ENCODE data around the gene PHYHIPL. TPM values are rescaled to one million over a fixed set of nuclear protein-coding genes. Genes with fewer than 3 reads are reported as not detected.

PHYHIPL gene
- total and polyA plus RNA-seq, 2 of the 8 experiments (the other 6 are each of a cell fraction or from before 2014, with no cell fraction given): 0.23 to 0.48 TPM

DNA sequence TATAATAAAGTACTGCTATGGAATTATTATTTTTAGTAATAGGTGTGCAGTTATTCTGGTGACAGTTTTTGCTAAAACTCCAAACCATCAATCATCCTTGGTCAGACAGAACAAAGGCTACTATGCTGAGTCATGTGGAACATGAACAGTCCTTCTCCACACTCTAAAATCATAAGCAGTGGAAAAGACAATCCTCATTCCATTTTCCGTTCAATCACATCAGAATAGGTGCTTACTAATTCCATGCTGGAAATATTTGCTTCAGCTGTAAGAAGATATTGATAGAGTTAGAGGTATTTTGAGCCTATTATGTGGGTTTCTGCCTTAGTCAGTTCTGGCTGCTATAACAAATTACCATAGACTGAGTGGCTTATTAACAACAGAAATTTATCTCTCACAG lies 103.0 kb downstream of the PHYHIPL start:
- ChIA-PET CTCF (ENCODE audit: partially characterized antibody) (no interaction called here), POLR2A (ENCODE audit: partially characterized antibody) (no interaction called here)
- Histone ChIP-seq H3K4me2 (ENCODE audit: insufficient read depth in 1 of 2, low read depth in 2 of 2, low read length in 2 of 2) (no peak overlapping the region), H3K23me2 (ENCODE audit: low read depth, low read length) (peaks cover 3% of the 10 kb centered on the region; the same call in 1 of the 2 replicates), H2BK12ac (ENCODE audit: low read depth, low read length) (no peak overlapping the region), H3K4me1 (replicated peaks in 1 of 4; ENCODE audit: control insufficient read depth in 3 of 4, insufficient read depth in 4 of 4, low read length in 3 of 4) (peaks cover 0 to 2% (median 0%) of the 10 kb centered on the region in 4 experiments; a peak in 2 of 7 replicates), H2BK120ac (replicated peaks; ENCODE audit: low read depth, low read length) (no peak overlapping the region), H3K4me3 (ENCODE audit: extremely low read depth in 1 of 4, insufficient read depth in 2 of 4, low read depth in 3 of 4, low read length in 4 of 4) (no peak overlapping the region), H3K79me2 (ENCODE audit: control insufficient read depth in 1 of 2, insufficient read depth in 2 of 2, low read length in 2 of 2) (no peaks in the 10 kb centered on the region), H3K9me3 (ENCODE audit: insufficient read depth in 2 of 2, low read depth in 1 of 2, low read length in 1 of 2) (no peaks in the 10 kb centered on the region), H4K8ac (ENCODE audit: extremely low read depth, insufficient read depth, low read length) (no peak overlapping the region), H3K27ac (ENCODE audit: low read depth, low read length) (no peak overlapping the region), H2AK5ac (ENCODE audit: low read depth, low read length) (no peak overlapping the region), H3K23ac (ENCODE audit: insufficient read length) (no peak overlapping the region), H3K14ac (ENCODE audit: insufficient read length) (no peak overlapping the region), H4K91ac (replicated peaks; ENCODE audit: insufficient read length, low read length) (no peak overlapping the region), H2BK15ac (ENCODE audit: low read length) (no peak overlapping the region), H2BK20ac (ENCODE audit: low read length) (no peak overlapping the region), H3K9ac (replicated peaks in 1 of 4; ENCODE audit: extremely low read depth in 1 of 4, low read depth in 3 of 4, low read length in 3 of 4) (no peak overlapping the region), H3K36me3 (ENCODE audit: control insufficient read depth in 2 of 4, insufficient read depth in 4 of 4, low read length in 3 of 4) (no peaks in the 10 kb centered on the region), H2BK5ac (ENCODE audit: low read depth, low read length) (no peak overlapping the region), H4K20me1 (replicated peaks in 1 of 2; ENCODE audit: control insufficient read depth in 1 of 2, insufficient read depth in 2 of 2, low read length in 2 of 2) (no peaks in the 10 kb centered on the region), H3K27me3 (replicated peaks in 1 of 4; ENCODE audit: control insufficient read depth in 3 of 4, extremely low read depth in 1 of 4, insufficient read depth in 3 of 4, low read length in 3 of 4) (no peaks in the 10 kb centered on the region), H3K56ac (replicated peaks; ENCODE audit: insufficient read length, low read depth, low read length) (no peak overlapping the region), H3K4ac (replicated peaks; ENCODE audit: insufficient read length, low read depth, low read length) (no peak overlapping the region), H4K5ac (ENCODE audit: insufficient read length, low read depth, low read length) (no peak overlapping the region), H3K79me1 (ENCODE audit: low read depth, low read length) (no peaks in the 10 kb centered on the region), H3K18ac (ENCODE audit: extremely low read depth, low read length) (no peak overlapping the region), H2AFZ (ENCODE audit: low read length) (no peak overlapping the region)
- DNase-seq (ENCODE audit: low read depth in 1 of 2, low spot score in 2 of 2) (no peak), FAIRE-seq (no peak)
- TF ChIP-seq TAF1 (IDR thresholded peaks at IDR 0.05; ENCODE audit: low read depth, low read length): no peak
- TF ChIP-seq FOSL1 (IDR thresholded peaks at IDR 0.05; ENCODE audit: insufficient read depth, low read depth, low read length): no peak
- no peak for TF ChIP-seq BRCA1 (IDR thresholded peaks at IDR 0.05; ENCODE audit: low read depth, low read length)
- WGBS, 2 experiments (ENCODE audit: extremely low coverage in 1 of 2, insufficient coverage in 1 of 2, insufficient read length in 1 of 2, insufficient replicate concordance in 2 of 2, low coverage in 1 of 2, low lambda C conversion rate in 2 of 2, missing lambda C conversion rate in 1 of 2): 76% methylated on average over 1 of the region's 1 CpG; no CpG with 5 or more reads in 1 of the 2 experiments
